Fibroblast of pulmonary artery (primary cell): ENCODE measurements around the gene TMIGD1.
"Not testable (repeated sequence)": the region's sequence is repeated elsewhere in the genome, so short reads cannot be mapped to it uniquely, and the experiment has no call there.

Experiments used
- DNase-seq: peaks from one replicate; pipeline ENCODE4 v3.0.0-alpha.2; 2010; ENCODE audit warnings: low read depth
- H3K4me3 ChIP-seq: replicated peaks from 2 replicates; pipeline ENCODE4 v1.5.1; 2011; ENCODE audit warnings: low read depth, mild to moderate bottlenecking, control low read depth, low read length, moderate library complexity
- TF ChIP-seq, protein P1 (sequence below): IDR thresholded peaks from 2 replicates; pipeline ENCODE4 v1.5.1; 2011; ENCODE audit warnings: mild to moderate bottlenecking, control low read depth, low read length, inconsistent platforms; ENCODE audit errors: missing control alignments

The TMIGD1 gene

DNA sequence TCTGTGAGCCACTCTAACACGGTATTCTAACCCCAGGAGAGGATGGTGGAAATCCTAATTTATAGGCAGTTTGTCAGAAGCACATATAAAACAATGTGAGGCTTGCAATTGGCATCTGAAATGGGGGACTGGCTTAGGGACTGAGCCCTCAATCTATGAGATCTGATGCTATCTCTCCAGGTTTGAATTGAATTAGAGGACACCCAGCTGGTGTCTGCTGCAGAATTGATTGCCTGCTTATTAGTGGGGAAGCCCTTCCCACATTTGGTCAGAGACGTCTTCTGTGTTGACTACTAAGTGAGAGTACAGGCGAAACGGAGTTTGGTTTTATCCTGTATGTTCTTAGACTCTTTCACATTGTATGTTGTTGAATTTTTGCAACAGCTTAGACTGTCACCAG, 13.6 kb upstream of the TMIGD1 start:
- TF ChIP-seq, protein P1, sequence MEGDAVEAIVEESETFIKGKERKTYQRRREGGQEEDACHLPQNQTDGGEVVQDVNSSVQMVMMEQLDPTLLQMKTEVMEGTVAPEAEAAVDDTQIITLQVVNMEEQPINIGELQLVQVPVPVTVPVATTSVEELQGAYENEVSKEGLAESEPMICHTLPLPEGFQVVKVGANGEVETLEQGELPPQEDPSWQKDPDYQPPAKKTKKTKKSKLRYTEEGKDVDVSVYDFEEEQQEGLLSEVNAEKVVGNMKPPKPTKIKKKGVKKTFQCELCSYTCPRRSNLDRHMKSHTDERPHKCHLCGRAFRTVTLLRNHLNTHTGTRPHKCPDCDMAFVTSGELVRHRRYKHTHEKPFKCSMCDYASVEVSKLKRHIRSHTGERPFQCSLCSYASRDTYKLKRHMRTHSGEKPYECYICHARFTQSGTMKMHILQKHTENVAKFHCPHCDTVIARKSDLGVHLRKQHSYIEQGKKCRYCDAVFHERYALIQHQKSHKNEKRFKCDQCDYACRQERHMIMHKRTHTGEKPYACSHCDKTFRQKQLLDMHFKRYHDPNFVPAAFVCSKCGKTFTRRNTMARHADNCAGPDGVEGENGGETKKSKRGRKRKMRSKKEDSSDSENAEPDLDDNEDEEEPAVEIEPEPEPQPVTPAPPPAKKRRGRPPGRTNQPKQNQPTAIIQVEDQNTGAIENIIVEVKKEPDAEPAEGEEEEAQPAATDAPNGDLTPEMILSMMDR, result no peak
- no peak overlapping the region for H3K4me3 ChIP-seq

DNA sequence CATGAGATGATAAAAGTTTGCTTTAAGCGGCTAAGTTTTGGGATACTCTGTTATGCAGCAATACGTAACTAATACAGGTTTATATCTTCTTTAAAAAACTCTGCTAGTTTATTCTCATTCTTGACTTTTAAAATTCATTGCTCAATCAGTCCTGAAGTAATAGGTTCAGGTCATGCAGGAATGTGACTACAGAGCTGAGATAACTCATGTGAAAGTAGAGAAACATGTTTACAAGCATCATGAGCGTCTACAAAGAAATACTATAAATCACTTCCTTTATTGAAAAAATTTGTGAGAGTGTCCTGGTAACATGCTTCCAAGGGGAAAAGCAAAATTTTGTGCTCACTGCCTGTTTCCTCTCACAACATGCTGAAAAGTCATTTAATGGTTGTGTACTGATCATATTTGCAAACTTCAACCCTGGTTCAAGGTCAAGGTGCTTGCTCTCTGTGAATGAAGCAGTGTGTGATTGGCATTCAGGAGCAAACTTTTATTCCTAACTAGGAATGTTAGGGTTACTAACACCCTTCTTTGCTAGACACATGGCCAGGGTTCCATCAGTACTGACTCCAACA, 12.5 kb upstream of the TMIGD1 start:
- peak; percentile 45 for DNase-seq
- TF ChIP-seq, protein P1, result no peak
- H3K4me3 ChIP-seq, result no peak overlapping the region

More for the DNA sequence above, 13.6 kb upstream of the TMIGD1 start:
- no peak for DNase-seq

DNA sequence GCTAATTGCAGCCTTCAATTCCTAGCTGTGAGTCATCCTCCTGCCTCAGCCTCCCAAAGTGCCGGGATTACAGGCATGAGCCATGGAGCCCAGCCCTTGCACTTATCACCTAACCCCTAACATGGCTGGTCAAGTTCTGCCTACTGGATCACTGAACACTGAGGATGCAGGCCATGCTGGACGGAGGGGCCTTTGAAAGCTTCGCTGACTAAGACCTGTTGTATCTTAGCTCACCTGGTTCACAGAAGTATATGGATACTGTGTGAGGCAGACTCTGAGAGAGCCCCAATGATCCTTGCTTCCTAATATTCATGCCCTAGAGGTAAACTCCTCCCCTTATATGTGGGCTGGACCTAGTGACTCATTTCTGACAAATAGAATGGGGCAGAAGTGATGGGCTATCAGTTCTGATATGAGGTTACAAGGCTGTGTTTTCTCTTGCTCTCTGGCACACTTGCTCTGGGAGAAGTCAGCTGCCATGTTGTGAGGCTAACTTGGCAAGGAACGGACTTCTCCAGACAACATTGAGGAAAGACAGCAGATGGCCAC, 11.7 kb upstream of the TMIGD1 start:
- DNase-seq, result peak; percentile 22
- no peak overlapping the region for H3K4me3 ChIP-seq

DNA sequence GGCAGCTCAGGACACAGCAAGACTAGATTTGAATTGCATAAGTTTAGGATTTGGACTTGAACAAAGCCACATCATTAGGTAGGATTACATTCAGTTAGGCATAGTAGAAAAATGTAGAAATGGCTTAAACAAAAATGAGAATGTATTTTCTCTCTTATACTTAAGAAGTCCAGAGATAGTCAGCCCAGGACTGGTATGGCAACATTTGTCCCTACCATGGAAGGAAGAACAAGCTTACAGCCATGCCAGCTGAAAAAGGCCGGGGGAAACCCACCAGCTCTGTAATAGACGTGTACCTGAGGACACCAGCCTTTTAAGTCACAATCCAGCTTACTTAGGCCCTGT, 11.2 kb upstream of the TMIGD1 start:
- no peak for DNase-seq
- H3K4me3 ChIP-seq, result no peak overlapping the region
- TF ChIP-seq, protein P1, result no peak

More for the DNA sequence above, 11.7 kb upstream of the TMIGD1 start:
- TF ChIP-seq, protein P1, result no peak

DNA sequence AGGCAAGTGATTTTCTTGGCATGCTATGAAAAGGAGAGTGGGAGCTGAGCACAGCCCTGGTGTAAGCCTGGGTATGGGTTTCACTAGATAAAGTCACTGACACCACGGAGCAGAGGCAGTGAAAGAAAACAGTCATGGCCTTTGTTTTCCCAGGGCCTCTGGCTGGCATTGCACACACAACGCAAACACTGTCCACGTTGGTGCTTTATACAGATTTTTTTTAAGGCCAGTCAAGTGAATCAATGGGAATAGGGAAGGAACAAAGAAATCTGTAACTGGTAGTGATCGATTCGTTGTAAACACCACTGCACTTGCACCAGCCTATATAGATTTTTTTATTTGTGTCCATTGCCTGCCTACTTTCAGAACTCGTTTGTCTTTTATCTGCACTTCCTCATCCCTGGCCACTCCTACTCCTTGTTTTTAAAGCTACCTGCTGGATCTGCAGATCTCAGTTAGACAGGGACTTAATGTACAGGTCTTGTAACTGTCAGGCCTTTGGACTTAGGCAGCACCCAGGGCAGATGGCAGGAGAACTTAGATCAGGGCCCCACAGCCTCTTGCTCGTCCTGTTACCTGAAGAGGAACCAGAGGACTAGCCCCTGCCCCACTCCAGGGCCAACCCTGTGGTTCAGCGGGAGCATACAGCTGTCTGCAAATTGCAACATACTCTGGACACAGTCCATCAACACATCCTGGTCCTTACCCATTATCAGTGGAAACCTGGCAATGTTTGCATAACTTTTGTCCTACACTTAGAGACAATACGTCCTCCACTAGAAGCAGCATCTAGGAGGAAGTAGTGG, 10.6 kb upstream of the TMIGD1 start:
- H3K4me3 ChIP-seq, result no peak overlapping the region
- peak; percentile 97 for DNase-seq
- TF ChIP-seq, protein P1, result no peak

DNA sequence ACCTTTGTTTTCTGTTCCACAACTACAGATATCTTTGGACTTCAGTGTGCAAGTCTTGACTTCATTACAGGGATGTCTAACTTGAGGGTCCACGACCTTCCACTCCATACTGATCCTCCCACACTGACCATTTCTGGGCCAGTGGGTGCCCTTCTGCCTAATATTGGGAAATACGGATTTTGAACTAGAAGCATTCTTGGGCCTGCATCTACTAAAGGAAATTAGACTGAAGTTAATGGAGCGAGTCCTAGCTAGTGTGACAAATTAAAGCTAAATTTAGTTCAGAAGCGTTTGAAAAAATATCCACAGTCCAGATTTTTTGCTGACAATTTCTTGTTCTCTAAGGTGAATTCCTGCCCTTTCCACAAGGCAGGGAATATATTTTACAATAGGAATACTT, 9.9 kb upstream of the TMIGD1 start:
- no peak for DNase-seq
- no peak overlapping the region for H3K4me3 ChIP-seq
- TF ChIP-seq, protein P1, result no peak

DNA sequence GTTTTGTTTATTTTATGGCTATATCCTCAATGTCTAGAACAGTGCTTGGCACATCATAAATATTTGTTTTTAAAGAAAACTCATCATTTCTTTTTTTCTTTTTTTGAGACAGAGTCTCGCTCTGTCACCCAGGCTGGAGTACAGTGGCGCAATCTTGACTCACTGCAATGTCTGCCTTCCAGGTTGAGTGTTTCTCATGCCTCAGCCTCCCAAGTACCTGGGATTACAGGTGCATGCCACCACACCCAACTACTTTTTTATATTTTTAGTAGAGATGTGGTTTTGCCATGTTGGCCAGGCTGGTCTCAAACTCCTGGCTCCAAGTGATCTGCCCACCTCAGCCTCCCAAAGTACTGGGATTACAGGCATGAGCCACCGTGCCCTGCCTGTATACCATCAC, 9.4 kb upstream of the TMIGD1 start:
- not testable (repeated sequence) for DNase-seq, H3K4me3 ChIP-seq
